ENCODE results near the gene RAPGEF5. TPM values are rescaled to one million over a fixed set of nuclear protein-coding genes. Genes with fewer than 3 reads are reported as not detected.
A peak's percentile ranks its signal among the peaks of the same experiment; 100 is the strongest.

The RAPGEF5 gene
- total and polyA plus RNA-seq, 2 donors: 6.1 to 30.5 TPM

DNA sequence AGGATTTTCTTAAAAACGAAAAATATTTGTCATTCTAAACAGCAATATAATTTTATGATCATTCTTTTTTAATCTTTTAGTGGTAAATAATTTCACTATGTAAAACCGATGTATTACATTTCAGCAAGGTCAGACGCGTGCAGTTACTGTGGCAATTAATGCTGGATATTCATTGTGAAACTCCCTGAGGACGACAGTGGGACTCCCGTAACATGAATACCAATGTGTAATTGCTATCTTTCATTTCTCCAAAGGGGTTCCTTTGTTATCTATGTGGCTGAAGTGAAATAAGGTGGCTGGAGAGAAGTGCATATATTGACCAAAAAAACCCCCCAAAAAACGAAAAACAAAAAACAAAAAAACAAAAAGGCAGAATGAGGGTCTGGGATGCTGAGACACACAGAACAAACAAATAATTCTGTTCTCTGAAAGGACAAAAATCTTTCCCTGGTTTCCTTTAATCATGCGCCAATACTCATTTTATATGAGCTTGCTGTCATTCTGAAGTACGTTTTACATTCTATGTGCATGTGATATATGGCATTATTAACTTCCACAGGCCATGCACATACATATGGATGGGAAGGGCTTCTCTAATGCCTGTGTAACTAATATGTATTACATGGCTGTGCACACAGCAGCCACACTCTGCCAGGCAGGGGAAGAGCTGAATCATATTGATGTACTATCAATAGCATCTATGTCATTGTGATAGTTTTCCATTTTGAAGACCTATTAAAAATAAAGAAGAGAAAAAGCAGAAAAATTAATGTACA, 161.4 kb downstream of the RAPGEF5 start:
- Histone ChIP-seq H3K27ac (ENCODE audit: low read depth in 1 of 2, low read length in 1 of 2) (no peak overlapping the region), H3K27me3 (ENCODE audit: control insufficient read depth in 2 of 2, insufficient read depth in 1 of 2, low read length in 1 of 2) (no peaks in the 10 kb centered on the region), H3K4me1 (ENCODE audit: control insufficient read depth in 2 of 2, insufficient read depth in 2 of 2, low read length in 2 of 2) (no peaks in the 10 kb centered on the region), H3K9me3 (ENCODE audit: control insufficient read depth in 2 of 2, insufficient read depth in 1 of 2, low read length in 1 of 2) (no peaks in the 10 kb centered on the region), H3K36me3 (ENCODE audit: control insufficient read depth in 2 of 2, insufficient read depth in 2 of 2, low read length in 1 of 2) (peaks cover 11 to 44% of the 10 kb centered on the region in 2 donors), H3K4me3 (ENCODE audit: low read length in 2 of 2) (no peak overlapping the region)
- no peak for DNase-seq (ENCODE audit: low read depth in 6 of 9, low spot score in 9 of 9)
- WGBS: 96% methylated on average over 9 of the region's 9 CpGs

DNA sequence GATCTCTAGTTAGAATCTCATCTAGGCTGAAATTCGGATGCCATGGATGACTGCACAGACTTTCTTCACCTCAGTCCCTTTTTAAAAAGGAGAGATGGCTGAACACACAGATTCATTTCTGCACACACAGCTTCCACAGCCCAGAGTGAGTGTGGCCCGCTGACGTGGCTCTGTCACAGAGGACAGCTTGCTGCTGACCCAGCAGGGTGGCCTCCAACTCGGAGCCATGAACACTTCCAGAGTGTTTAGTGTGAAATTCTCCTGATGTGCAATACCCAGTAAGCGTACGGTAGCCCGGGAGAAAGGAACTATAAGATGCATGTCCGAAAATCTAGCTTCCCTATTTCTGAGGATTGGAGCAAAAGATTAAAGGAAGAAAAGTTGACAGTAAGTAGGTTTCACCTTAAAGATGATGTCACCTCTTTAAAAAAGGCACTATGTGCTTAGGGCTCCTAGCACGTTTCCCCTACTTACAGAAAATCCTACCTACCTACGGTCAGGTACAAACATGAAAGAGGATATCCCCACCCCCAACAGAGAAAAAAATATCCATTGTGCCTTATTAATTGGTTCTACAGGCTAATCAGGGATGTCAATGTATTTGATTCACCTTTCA, 162.2 kb downstream of the RAPGEF5 start:
- H3K4me1 ChIP-seq (ENCODE audit: control insufficient read depth in 2 of 2, insufficient read depth in 2 of 2, low read length in 2 of 2): no peaks in the 10 kb centered on the region
- no peaks in the 10 kb centered on the region for H3K9me3 ChIP-seq (ENCODE audit: control insufficient read depth in 2 of 2, insufficient read depth in 1 of 2, low read length in 1 of 2)
- H3K4me3 ChIP-seq (ENCODE audit: low read length in 2 of 2): no peak overlapping the region
- H3K27me3 ChIP-seq (ENCODE audit: control insufficient read depth in 2 of 2, insufficient read depth in 1 of 2, low read length in 1 of 2): no peaks in the 10 kb centered on the region
- WGBS: 95% methylated on average over 10 of the region's 10 CpGs
- no peak overlapping the region for H3K27ac ChIP-seq (ENCODE audit: low read depth in 1 of 2, low read length in 1 of 2)
- DNase-seq (ENCODE audit: low read depth in 6 of 9, low spot score in 9 of 9): no peak
- H3K36me3 ChIP-seq (ENCODE audit: control insufficient read depth in 2 of 2, insufficient read depth in 2 of 2, low read length in 1 of 2): peaks cover 11 to 43% of the 10 kb centered on the region in 2 donors

DNA sequence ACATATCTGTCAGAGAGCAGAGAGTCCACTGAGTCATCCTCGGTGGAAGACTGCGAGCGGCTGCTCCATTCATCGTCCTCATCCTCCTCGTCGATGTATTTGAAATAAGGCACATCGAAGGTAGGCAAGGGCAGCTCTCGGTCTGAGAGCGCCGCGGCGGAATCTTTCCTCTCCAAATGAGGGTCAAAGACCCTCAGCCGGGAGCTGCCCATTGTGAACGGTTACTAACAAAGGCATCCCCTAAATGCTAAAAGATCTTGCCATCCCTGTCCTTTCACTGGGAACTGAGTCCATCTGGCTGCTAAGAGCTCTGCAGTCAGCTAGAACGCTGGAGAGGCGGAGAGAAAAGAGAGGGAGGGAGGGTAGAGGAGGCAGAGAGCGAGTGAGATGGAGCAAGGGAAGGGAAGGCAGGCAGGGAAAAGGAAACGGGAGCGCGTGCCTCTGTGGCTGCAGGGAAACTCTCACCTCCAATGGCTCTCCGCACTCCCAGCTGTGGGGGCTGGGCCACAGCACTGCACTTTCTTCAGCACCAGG, 163.4 kb downstream of the RAPGEF5 start:
- DNase-seq (ENCODE audit: low read depth in 6 of 9, low spot score in 9 of 9): no peak
- no peaks in the 10 kb centered on the region for H3K27me3 ChIP-seq (ENCODE audit: control insufficient read depth in 2 of 2, insufficient read depth in 1 of 2, low read length in 1 of 2)
- peaks cover 11 to 42% of the 10 kb centered on the region in 2 donors for H3K36me3 ChIP-seq (ENCODE audit: control insufficient read depth in 2 of 2, insufficient read depth in 2 of 2, low read length in 1 of 2)
- 89% methylated on average over 21 of the region's 21 CpGs for WGBS
- peak overlapping the region in 1 of 2 donors; percentile 6 for H3K4me3 ChIP-seq (ENCODE audit: low read length in 2 of 2)
- H3K9me3 ChIP-seq (ENCODE audit: control insufficient read depth in 2 of 2, insufficient read depth in 1 of 2, low read length in 1 of 2): no peaks in the 10 kb centered on the region
- H3K4me1 ChIP-seq (ENCODE audit: control insufficient read depth in 2 of 2, insufficient read depth in 2 of 2, low read length in 2 of 2): no peaks in the 10 kb centered on the region
- peak overlapping the region; percentile 12 to 15 for H3K27ac ChIP-seq (ENCODE audit: low read depth in 1 of 2, low read length in 1 of 2)

GRCh38 chr7:22192801-22193200, 164.2 kb downstream of the RAPGEF5 start:
- H3K4me3 ChIP-seq (ENCODE audit: low read length in 2 of 2): peak overlapping the region in 1 of 2 donors; percentile 6
- whole genome bisulfite sequencing: 88% methylated on average over 3 of the region's 3 CpGs
- peak overlapping the region in 1 of 2 donors; percentile 15 for H3K27ac ChIP-seq (ENCODE audit: low read depth in 1 of 2, low read length in 1 of 2)
- DNase-seq (ENCODE audit: low read depth in 6 of 9, low spot score in 9 of 9): no peak
- no peaks in the 10 kb centered on the region for H3K4me1 ChIP-seq (ENCODE audit: control insufficient read depth in 2 of 2, insufficient read depth in 2 of 2, low read length in 2 of 2)
- H3K9me3 ChIP-seq (ENCODE audit: control insufficient read depth in 2 of 2, insufficient read depth in 1 of 2, low read length in 1 of 2): no peaks in the 10 kb centered on the region
- H3K36me3 ChIP-seq (ENCODE audit: control insufficient read depth in 2 of 2, insufficient read depth in 2 of 2, low read length in 1 of 2): peaks cover 12 to 40% of the 10 kb centered on the region in 2 donors
- no peaks in the 10 kb centered on the region for H3K27me3 ChIP-seq (ENCODE audit: control insufficient read depth in 2 of 2, insufficient read depth in 1 of 2, low read length in 1 of 2)

DNA sequence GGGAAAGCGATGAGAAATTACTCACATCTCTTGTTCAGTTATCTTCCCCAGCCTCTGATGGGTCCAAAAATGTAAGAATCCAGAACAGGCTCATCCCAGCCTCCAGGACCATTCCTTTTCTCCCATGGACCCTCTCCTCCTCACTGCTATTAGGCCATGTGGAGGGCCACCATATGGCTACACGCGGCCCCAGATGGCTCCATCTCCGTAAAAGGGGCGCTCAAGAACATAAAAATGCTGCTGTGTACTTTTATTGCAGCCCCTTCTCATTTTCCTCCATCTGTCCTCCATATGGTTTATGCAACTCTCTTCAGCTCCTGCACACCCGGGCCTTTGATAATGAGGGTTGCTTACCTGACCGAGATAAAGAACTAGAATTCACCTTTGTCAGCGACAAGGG, 166.2 kb downstream of the RAPGEF5 start:
- no peaks in the 10 kb centered on the region for H3K4me1 ChIP-seq (ENCODE audit: control insufficient read depth in 2 of 2, insufficient read depth in 2 of 2, low read length in 2 of 2)
- H3K27me3 ChIP-seq (ENCODE audit: control insufficient read depth in 2 of 2, insufficient read depth in 1 of 2, low read length in 1 of 2): no peaks in the 10 kb centered on the region
- peaks cover 16 to 37% of the 10 kb centered on the region in 2 donors for H3K36me3 ChIP-seq (ENCODE audit: control insufficient read depth in 2 of 2, insufficient read depth in 2 of 2, low read length in 1 of 2)
- no peak overlapping the region for H3K27ac ChIP-seq (ENCODE audit: low read depth in 1 of 2, low read length in 1 of 2)
- H3K4me3 ChIP-seq (ENCODE audit: low read length in 2 of 2): no peak overlapping the region
- no peak for DNase-seq (ENCODE audit: low read depth in 6 of 9, low spot score in 9 of 9)
- H3K9me3 ChIP-seq (ENCODE audit: control insufficient read depth in 2 of 2, insufficient read depth in 1 of 2, low read length in 1 of 2): no peaks in the 10 kb centered on the region
- WGBS: 99% methylated on average over 8 of the region's 8 CpGs

DNA sequence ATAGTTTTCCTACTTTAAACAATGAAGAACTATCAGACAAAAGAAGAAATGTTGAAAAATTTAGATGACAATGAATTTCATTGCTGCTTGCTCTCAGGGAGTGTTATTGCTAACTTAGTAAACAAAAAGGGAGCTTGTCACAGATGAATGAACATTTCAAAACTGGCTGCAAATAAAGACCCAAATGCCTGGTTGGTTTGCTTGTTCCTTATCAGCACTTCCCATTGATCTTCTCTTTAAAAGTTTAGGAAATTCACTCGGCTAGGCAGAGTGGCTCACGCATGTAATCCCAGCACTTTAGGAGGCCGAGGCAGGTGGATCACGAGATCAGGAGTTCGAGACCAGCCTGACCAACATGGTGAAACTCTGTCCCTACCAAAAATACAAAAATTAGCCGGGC, 167.2 kb downstream of the RAPGEF5 start:
- peaks cover 16 to 32% of the 10 kb centered on the region in 2 donors for H3K36me3 ChIP-seq (ENCODE audit: control insufficient read depth in 2 of 2, insufficient read depth in 2 of 2, low read length in 1 of 2)

GRCh38 chr7:22189230-22189629, 167.7 kb downstream of the RAPGEF5 start:
- WGBS: 94% methylated on average over 3 of the region's 3 CpGs
- Histone ChIP-seq H3K36me3 (ENCODE audit: control insufficient read depth in 2 of 2, insufficient read depth in 2 of 2, low read length in 1 of 2) (peaks cover 16 to 32% of the 10 kb centered on the region in 2 donors), H3K27me3 (ENCODE audit: control insufficient read depth in 2 of 2, insufficient read depth in 1 of 2, low read length in 1 of 2) (no peaks in the 10 kb centered on the region), H3K4me3 (ENCODE audit: low read length in 2 of 2) (no peak overlapping the region), H3K9me3 (ENCODE audit: control insufficient read depth in 2 of 2, insufficient read depth in 1 of 2, low read length in 1 of 2) (no peaks in the 10 kb centered on the region), H3K4me1 (ENCODE audit: control insufficient read depth in 2 of 2, insufficient read depth in 2 of 2, low read length in 2 of 2) (no peaks in the 10 kb centered on the region), H3K27ac (ENCODE audit: low read depth in 1 of 2, low read length in 1 of 2) (peak overlapping the region; percentile 8 to 67)
- DNase-seq (ENCODE audit: low read depth in 6 of 9, low spot score in 9 of 9): no peak

More for the DNA sequence above, 167.2 kb downstream of the RAPGEF5 start:
- no peak overlapping the region for H3K4me3 ChIP-seq (ENCODE audit: low read length in 2 of 2)
- no peak for DNase-seq (ENCODE audit: low read depth in 6 of 9, low spot score in 9 of 9)
- no peaks in the 10 kb centered on the region for H3K27me3 ChIP-seq (ENCODE audit: control insufficient read depth in 2 of 2, insufficient read depth in 1 of 2, low read length in 1 of 2)
- no peaks in the 10 kb centered on the region for H3K9me3 ChIP-seq (ENCODE audit: control insufficient read depth in 2 of 2, insufficient read depth in 1 of 2, low read length in 1 of 2)
- H3K4me1 ChIP-seq (ENCODE audit: control insufficient read depth in 2 of 2, insufficient read depth in 2 of 2, low read length in 2 of 2): no peaks in the 10 kb centered on the region
- H3K27ac ChIP-seq (ENCODE audit: low read depth in 1 of 2, low read length in 1 of 2): no peak overlapping the region
- 97% methylated on average over 6 of the region's 6 CpGs for WGBS

DNA sequence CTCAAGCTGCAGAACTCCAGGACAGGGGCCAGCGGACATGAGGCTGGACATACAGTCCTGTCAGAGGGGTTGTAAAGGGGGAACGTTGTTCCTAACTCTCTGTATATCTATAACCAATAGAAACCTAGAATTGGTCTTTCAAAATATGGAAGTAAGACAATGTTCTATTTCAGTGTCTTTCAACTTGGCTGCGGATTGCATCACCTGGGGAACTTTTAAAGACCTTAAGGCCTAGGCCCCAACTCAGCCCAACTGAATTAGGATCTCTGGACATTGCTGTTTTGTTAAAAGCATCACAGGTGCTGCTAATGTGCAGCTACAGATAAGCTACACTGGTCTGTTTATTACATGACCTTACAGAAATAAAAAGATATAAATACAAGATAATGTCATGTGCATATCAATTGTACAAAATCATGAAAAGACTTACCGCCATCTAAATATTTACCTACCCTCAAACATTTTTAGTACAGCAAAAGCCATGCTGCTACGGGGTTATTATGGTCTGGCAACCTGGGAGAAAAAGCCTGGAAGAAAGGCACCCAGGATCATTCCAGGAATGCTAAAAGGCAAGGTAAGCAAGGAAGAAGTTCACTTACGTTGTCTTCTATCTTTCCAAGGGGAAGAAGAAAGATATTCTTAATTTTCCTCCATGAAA, 169.1 kb downstream of the RAPGEF5 start:
- Histone ChIP-seq H3K36me3 (ENCODE audit: control insufficient read depth in 2 of 2, insufficient read depth in 2 of 2, low read length in 1 of 2) (peaks cover 8 to 28% of the 10 kb centered on the region in 2 donors), H3K4me1 (ENCODE audit: control insufficient read depth in 2 of 2, insufficient read depth in 2 of 2, low read length in 2 of 2) (no peaks in the 10 kb centered on the region), H3K9me3 (ENCODE audit: control insufficient read depth in 2 of 2, insufficient read depth in 1 of 2, low read length in 1 of 2) (no peaks in the 10 kb centered on the region), H3K27me3 (ENCODE audit: control insufficient read depth in 2 of 2, insufficient read depth in 1 of 2, low read length in 1 of 2) (no peaks in the 10 kb centered on the region), H3K27ac (ENCODE audit: low read depth in 1 of 2, low read length in 1 of 2) (no peak overlapping the region), H3K4me3 (ENCODE audit: low read length in 2 of 2) (no peak overlapping the region)
- no peak for DNase-seq (ENCODE audit: low read depth in 6 of 9, low spot score in 9 of 9)
- 98% methylated on average over 6 of the region's 6 CpGs for WGBS

- Histone ChIP-seq H3K9me3 (ENCODE audit: control insufficient read depth in 2 of 2, insufficient read depth in 1 of 2, low read length in 1 of 2) (no peaks in the 10 kb centered on the region), H3K27ac (ENCODE audit: low read depth in 1 of 2, low read length in 1 of 2) (no peak overlapping the region), H3K4me3 (ENCODE audit: low read length in 2 of 2) (no peak overlapping the region), H3K36me3 (ENCODE audit: control insufficient read depth in 2 of 2, insufficient read depth in 2 of 2, low read length in 1 of 2) (peaks cover 5 to 19% of the 10 kb centered on the region in 2 donors), H3K4me1 (ENCODE audit: control insufficient read depth in 2 of 2, insufficient read depth in 2 of 2, low read length in 2 of 2) (no peaks in the 10 kb centered on the region), H3K27me3 (ENCODE audit: control insufficient read depth in 2 of 2, insufficient read depth in 1 of 2, low read length in 1 of 2) (no peaks in the 10 kb centered on the region)
- no peak for DNase-seq (ENCODE audit: low read depth in 6 of 9, low spot score in 9 of 9)
- WGBS: 96% methylated on average over 1 of the region's 1 CpG
These were observed 171.4 kb downstream of the RAPGEF5 start for GRCh38 chr7:22185559-22185958.
